ENCODE results near the gene ANKRD65.
A peak's percentile ranks its signal among the peaks of the same experiment; 100 is the strongest.
"Not testable (repeated sequence)": the region's sequence is repeated elsewhere in the genome, so short reads cannot be mapped to it uniquely, and the experiment has no call there.

ANKRD65 gene

DNA sequence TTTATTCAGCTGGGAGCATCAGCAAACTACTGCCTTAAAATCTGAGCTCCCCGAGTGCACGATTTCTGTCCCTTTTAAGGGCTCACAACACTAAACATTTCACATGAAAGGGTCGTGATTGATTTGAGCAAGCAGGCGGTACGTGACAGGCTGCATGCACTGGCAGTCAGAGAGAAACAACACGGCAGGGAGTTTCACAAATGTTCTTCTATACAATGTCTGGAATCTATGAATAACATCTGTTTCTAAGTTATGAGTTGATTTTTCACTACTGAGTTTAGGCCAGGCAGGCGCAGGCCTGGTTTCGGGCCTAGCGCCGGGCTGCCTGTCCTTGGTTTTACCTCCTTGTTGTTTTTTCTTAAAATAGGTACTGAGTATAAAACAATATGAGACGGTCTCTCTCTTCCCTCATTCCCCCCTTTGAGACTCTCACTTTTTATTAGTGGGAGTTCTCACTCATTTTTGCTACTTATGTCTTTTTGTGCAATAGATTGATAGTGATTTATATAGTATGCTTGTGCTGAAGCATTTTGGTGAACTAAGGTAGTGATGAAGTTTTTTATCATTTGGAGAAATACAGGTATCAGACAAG, 8.7 kb downstream of the ANKRD65 start:
- DNase-seq: not testable (repeated sequence)

DNA sequence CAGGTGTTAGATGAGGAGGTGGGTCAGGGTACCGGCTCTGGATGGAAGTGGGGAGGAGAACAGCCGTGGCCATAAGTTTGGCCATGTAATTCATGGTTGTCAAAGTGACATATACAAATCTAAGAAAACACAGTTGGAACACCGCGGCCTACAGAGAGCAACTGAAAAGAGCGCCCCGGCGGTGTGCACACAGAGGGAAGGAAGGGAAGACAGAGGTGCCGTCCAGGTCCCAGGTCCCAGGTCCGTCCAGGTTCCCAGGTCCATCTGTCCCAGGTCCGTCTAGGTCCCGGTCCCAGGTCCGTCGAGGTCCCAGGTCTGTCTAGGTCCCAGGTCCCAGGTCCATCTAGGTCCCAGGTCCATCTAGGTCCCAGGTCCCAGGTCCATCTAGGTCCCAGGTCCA, 9.4 kb downstream of the ANKRD65 start:
- DNase-seq: no peak

DNA sequence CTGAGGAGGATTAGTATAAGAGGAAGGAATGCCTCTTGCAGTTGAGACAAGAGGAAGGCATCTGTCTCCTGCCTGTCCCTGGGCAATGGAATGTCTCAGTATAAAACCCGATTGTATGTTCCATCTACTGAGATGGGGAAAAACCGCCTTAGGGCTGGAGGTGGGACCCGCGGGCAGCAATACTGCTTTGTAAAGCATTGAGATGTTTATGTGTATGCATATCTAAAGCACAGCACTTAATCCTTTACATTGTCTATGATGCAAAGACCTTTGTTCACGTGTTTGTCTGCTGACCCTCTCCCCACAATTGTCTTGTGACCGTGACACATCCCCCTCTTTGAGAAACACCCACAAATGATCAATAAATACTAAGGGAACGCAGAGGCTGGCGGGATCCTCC, 10.8 kb downstream of the ANKRD65 start:
- not testable (repeated sequence) for DNase-seq

DNA sequence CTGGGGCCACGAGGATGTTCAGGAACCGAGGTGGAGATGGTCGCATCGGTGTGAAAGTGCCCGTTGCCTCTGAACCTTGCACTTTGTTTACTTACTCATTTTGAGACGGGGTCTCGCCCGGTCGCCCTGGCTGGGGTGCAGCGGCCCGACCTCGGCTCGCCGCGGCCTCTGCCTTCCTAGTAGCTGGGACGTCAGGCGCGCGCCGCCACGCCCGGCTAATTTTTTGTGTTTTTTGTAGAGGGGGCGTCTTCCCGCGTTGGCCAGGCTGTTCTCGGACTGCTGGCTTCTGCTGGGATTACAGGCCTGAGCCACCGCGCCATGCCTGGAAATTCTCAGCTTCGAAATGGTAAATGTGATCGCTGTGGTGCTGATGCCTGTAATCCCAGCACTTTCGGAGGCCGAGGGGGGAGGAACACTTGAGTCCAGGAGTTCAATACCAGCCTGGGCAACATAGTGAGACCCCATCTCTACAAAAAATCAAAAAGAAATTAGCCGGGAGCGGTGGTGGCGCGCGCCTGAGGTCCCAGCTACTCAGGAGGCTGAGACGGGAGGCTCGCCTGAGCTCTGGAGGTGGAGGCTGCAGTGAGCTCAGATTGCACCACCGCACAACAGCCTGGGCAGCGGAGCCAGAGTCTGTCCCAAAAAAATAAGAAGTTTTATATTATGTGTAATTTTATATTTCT, 13.3 kb downstream of the ANKRD65 start:
- DNase-seq: peak; percentile 60

DNA sequence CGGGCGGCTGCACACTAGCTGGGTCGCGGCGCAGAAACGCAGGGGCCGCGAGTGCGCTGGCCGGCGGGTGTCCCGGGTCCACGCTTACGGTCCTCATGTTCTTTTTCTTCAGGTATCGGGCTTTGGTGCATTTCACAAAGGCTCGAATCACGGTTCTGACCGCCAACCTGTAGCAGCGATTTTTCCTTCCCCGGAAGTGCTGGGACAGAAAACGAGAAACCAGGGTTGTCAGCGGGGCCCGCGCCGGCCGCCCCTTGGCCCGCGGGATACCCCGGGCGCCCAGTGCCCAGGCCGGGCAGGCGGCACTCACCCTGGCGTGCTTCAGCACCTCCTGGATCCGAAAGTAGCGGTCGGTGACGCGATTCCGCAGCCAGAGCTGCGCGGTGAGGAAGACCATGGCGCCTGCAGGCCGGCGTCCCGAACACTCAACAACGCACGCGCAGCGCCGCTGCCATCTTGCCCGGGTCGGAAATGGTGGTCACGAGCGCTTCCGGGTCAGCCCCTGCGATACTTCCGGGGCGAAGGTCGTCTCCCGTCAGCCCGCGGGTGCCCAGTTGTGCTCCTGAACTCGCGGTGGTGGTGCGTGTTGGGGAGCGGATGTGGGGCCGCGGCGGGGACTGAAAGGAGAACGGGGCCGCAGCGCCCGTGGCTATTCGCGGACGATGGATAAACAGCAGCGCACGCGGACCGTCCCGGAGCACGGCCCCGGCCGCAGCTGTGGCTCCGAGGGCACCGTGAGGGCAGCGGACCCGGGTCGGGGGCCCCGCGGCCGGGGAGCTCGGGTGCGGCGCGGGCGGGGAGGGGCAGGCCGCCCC, 14.0 kb downstream of the ANKRD65 start, which contains the start of gene MRPL20:
Gene MRPL20 (minus strand): TSS at position 473 of the 815 bp plus-strand sequence. CDS start 76 bp downstream, at position 397.
- DNase-seq: peak; percentile 98

DNA sequence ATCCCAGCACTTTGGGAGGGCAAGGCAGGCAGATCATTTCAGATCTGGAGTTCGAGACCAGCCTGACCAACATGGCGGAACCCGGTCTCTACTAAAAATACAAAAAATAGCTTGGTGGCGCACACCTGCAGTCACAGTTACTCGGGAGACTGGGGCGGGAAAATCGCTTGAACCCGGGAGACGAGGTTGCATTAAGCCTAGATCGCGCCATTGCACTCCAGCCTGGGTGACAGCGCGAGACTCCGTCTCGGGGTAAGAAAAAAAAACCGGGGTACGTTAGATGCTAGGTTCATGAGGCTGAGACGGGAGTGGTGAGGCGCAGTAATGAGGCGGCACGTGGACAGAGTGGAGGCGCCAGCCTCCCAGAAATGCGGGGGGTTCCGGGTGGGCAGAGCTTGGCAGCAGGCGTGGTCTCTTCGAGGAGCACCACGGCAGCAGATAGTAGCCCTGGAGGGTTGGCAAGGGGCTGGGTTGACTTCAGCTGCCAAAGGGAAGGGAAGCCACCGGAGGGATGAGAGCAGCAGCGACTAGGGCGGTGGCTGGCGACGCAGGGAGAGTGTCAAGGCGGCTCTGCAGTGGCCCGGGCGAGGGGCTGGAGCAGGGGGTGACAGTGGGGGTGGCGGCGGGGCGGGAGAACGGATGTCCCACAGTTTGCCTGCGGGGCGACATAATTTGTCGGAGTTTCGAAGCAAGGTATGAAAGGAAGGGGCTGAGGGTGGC, 14.8 kb downstream of the ANKRD65 start:
- DNase-seq: peak; percentile 51

DNA sequence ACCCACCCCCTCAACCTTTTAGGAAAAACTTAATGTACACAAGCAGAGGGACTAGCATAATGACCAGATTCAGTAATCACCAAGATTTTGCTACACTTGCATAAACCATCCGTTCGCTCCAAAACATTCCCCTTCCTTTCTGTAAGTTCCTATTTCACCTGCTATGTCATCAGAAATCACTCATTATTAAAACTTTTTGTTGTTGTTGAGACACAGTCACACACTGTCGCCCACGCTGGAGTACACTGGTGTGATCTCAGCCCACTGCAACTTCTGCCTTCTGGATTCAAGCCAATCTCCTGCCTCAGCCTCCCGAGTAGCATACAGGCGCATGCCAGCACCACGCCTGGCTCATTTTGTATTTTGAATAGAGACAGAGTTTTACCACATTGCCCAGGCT, 17.4 kb downstream of the ANKRD65 start:
- no peak for DNase-seq

DNA sequence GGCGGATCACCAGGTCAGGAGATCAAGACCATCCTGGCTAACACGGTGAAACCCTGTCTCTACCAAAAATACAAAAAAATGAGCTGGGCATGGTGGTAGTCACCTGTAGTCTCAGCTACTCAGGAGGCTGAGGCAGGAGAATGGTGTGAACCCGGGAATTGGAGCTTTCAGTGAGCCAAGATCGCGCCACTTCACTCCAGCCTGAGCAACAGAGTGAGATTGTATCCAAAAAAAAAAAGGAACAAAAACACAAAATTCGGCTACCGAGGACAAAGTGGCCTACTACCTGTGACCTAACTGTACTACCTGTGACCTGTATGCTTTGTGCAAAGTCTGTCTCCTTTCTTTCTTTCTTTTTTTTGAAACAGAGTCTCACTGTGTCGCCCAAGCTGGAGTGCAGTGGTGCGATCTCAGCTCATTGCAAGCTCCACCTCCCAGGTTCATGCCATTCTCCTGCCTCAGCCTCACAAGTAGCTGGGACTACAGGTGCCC, 18.1 kb downstream of the ANKRD65 start:
- DNase-seq: not testable (repeated sequence)

DNA sequence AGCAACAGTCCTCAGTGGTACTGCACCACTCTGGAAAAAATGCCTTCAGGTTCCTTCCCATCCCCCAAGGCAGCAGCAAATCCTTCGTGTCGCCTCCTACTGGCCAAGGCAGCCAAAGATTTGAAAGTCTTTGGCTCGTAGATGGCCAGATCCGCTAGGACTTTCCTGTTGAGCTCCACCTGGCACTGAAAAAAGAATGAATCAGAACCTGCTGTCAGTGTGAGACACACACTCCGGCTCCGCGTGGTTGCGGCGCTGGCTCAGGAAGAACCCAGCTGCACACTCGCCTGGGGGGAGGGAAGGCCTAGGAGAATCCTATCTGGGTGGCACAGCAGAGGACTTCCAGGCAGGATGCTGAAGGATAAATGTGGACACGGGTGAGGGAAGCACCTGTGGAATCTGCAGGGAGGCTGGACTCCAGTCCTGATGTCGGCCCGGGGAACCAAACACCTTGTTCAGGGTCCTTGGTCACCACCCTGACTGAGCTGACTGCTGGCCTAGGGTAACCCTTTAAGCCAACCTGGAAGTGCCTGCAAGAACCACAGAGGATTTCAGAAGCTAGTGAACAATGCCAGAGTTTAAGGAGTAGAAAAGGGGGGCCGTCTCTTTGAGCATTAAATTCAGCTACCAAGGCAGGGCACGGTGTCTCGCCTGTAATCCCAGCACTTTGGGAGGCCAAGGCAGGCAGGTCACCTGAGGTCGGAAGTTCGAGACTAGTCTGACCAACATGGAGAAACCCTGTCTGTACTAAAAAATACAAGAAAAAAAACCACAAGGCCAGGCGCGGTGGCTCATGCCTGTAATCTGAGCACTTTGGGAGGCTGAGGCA, 18.8 kb downstream of the ANKRD65 start:
- DNase-seq: peak; percentile 83

DNA sequence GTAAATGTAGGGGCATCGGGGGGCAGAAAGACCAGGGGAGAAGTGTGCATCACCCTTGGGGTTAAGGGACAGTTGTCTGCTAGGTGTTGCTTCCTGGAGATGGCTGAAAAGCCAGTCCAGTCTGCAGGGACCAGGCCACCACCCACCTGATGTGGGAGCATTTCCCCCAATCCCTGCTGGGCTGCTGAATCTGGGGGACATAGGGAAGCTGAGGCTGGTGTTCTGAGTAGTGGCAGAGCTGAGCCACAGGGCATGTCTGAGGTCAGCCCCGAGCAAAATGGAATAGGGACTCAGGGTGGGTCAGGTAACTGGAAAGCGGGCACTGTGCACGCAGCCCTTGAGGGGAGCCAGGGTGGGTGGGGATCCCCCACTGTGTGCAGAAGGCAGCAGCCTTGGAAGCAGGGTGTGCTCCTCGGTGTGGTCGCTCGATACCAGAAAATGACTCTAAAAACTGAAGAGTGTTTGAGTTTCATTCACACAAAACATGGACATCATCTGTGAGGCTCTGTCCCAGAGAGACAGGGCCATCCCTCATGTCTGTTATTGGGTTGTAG, 19.5 kb downstream of the ANKRD65 start:
- no peak for DNase-seq

DNA sequence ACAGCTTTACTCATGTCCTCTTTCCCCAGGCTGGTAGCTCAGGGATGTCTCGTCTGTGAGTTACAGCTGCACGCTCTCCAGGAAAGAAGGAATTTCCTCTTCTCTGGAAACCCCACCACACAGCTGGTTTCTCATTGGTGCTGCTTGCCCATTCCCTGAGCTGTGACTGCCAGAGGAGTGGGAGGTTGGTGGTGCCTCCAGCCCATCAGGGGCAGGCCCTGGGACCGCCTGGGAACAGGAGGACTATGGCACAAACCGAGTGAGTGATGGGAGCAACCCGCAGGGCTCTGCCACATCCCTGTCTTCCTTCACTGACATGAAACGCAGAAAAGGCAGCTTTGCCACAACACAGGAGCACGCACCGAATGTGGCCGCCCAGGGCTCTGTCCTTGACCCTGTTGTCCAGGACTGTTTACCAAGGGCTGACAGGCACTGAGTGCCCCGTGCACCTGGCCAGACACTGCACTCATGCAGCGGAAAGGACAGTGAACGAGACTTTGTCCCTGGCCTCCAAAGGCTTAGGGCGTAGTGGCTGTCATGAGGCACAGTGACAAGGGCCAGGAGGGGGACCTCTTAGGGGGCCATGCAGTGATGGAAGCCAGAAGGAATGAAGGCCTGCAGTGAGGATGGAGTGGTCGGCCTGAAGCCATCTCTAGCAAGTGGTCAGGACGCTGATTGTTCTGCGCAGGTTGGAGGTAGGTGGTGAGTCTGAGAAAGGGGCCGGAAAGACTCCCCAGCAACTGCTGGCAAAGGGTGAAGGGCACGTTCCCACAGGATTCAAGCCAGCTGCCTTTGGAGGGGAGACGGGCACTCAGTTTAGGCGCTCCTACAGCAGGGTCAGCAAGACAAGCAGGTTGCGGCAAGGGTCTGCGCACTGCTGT, 20.3 kb downstream of the ANKRD65 start:
- DNase-seq: no peak

DNA sequence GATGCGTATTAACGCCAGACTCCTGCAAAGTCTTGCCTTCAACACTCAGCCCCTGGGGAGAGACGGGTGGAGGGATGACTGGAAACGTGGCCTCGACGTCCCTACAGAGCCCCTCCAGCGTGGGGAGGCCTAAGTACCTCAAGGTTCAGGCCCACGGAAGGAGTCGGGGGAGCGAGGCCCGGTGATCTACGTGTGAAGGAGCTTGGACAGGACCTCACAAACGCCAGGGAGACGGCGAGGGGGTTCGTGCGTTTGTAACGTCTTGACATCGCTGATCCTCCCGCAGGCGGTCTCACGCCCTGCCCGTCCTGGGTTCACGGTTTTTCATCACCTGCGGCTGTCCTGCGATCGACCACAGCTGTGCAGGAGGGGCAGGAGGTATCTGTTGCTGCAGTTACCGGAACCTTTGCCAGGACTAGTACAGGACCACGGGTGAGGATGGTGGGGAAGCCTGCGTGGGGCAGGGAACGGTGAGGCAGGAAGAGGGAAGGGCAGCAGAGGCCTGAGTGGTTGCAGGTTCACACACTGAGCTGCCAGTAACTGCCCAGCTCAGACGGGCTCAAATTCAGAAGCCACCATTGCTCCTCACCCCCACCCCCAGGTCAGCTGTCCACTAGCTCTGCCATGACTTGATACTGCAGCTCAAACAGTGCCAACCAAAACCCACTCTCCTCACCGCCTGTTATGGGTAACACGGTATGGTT, 21.1 kb downstream of the ANKRD65 start:
- peak; percentile 68 for DNase-seq

DNA sequence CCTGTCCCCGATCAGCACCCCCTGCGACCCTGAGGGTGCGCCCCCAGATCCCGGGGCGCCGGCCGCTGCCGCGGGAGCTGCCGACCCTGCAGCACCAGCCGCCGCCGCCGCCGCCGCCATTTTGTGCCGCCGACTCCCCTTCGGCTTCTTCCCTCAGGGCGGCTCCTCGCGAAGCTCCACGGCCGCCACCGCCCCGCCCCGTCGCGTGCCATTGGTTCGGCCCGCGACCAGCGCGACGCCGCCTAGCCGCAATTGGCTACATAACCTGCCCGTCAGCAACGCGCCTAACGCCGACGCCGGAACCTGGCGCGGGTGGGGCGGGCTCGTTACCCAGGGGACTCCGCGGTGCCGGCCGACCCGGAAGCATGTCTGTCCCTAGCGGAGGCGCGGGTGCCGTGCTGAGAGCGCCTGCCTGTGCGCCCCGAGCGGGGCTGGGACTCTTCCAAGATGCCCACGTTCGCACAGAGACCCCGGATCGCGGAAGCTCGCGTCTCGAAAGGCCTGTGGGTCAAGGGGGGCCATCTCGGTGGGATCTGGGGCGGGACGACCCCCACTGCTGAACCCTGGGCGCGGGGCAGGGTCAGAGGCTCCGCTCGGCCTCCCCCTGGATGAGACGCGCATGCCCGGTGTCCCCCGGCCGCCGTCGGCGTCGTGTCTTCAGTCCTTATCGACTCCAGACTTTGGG, 21.7 kb downstream of the ANKRD65 start, which contains the start of gene CCNL2:
Gene CCNL2 (minus strand): TSS at position 149 of the 685 bp plus-strand sequence. CDS start 29 bp downstream, at position 120.
- DNase-seq: peak; percentile 99

DNA sequence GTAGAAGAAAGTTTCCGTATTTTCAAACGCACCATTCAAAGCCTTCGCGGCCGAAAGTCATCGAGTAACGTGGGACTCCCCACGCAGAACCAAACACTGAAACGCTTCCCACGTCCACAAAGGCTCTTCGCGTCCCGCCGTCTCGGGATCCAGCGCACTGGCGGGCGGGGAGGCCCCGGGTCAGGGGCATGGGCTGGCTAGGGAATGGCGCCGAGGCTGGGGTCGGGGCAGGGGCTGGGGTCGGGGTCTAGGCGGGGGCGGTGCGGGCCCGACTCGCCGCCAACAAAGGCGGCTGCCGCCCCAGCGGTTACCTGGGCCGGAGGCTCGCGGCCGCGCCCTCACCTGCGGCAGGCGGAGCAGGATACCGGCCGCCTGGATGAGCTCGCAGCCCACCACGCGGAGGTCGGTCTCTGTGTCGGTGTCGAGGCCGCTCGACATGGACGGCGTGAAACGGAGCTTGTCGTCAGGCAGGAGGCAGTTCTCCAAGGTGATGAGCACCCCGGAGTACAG, 22.3 kb downstream of the ANKRD65 start:
- peak; percentile 69 for DNase-seq

DNA sequence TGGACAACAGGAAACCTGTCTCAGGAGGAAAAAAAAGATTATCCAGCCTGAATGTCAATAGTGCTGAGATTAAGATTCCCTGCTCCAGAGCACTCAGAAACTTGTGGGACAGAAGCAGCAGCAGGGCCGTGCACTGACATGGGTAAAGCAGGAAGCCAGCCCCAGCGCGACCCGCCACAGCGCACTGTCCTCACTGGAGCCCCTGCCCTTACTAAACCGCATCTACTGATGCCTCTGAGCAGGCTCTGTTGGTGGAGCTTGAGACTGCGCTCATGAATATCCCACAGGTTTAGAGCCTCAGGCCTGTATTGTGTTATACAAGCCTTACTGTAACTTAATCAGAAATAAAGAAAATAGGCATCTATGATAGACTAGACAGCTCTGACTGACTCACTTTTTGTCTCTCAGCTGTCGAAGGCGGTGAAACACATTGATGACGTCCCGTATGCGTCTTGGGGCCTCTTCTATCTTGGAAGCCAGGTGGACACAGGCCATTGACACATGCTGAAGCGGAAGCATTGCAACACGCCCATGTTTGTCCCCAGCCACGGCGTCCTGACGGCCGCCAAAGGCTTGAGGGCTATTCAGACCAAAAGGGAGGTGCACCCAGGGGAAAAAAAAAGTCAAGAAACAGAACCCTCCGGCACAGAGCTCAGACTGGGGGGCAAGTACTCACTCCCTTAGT, 23.1 kb downstream of the ANKRD65 start:
- DNase-seq: peak; percentile 49

DNA sequence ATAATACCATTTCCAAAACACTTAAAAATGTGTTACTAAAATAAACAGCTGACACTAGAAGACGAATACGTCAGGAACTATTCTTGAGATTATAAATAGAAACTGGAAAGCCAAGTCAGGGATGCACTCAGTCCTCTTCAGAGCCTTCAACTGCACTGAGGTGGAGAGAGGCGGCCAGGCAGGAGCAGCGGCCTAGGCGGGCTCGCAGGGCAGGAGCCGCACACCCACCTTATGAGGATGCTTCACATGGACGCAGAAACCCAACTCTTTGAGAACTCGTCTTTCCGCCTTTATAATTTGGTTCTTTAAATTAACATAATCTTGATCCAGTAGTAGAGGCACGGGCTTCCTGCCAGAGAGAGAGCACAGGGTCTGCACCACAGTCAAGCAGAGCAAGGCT, 25.9 kb downstream of the ANKRD65 start:
- no peak for DNase-seq

DNA sequence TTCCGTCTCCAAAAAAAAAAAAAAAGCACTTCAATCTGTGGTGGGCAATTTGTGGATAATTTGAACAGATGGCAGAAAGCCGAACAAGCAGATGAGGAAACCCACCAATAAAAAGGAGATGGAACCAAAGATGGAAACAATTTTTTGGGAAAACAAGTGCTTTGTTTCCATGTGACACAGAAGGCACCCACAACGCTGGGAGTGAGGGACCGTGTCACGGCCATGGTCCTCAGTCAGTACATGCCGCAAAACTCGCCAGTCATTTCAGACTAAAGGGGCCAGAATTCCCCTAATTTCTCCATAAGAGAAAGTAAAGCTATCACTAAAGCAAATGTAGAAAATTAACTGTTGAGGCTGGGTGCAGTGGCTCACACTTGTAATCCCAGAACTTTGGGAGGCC, 27.0 kb downstream of the ANKRD65 start:
- DNase-seq: no peak

DNA sequence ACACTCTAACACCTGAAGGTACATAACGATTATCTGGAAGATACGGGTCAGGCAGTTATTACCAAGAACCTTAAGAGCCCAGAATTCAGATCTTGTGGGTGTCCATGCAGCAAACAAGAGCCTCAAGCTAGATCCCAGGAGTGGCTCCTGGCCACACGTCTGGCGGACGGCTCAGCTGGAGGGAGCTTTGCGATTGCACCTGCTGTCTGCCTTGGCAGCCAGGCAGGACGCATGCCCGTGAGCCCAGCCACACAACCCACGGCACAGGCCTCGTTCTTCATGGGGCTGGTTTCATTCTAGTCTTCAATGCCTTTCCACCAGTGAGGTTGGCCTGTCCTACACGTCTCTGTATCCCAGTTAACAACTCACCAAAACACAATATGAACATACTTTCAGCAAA, 27.6 kb downstream of the ANKRD65 start:
- no peak for DNase-seq
